Osteoblast (primary cell): ENCODE results near the gene E2F8. TPM values are rescaled to one million over a fixed set of nuclear protein-coding genes. Genes with fewer than 3 reads are reported as not detected.
"Not testable (repeated sequence)": the region's sequence is repeated elsewhere in the genome, so short reads cannot be mapped to it uniquely, and the experiment has no call there.

Experiments used
- DNase-seq: peaks from one replicate; pipeline ENCODE4 v3.0.0; 2011; ENCODE audit warnings: low spot score, mixed read lengths; ENCODE audit not compliant: insufficient read length; ENCODE audit errors: missing footprints
- H2AFZ ChIP-seq: 2 replicates; pipeline ENCODE4 v1.6.0; 2011; ENCODE audit warnings: mild to moderate bottlenecking, low read length
- H3K27ac ChIP-seq: 2 replicates; pipeline ENCODE4 v1.5.1; 2011; ENCODE audit warnings: mild to moderate bottlenecking, low read depth, low read length, moderate library complexity
- H3K27me3 ChIP-seq: 2 replicates; pipeline ENCODE4 v1.6.0; 2012; ENCODE audit warnings: mild to moderate bottlenecking, control low read depth, inconsistent platforms, low read length, moderate library complexity; ENCODE audit not compliant: insufficient read depth
- H3K36me3 ChIP-seq: 2 replicates; pipeline ENCODE4 v1.5.1; 2011; ENCODE audit warnings: mild to moderate bottlenecking, low read length, control low read depth, moderate library complexity; ENCODE audit not compliant: insufficient read depth
- H3K4me1 ChIP-seq: 2 replicates; pipeline ENCODE4 v1.5.1; 2011; ENCODE audit warnings: mild to moderate bottlenecking, low read length, control low read depth, moderate library complexity; ENCODE audit not compliant: insufficient read depth
- H3K4me2 ChIP-seq: 2 replicates; pipeline ENCODE4 v1.6.0; 2011; ENCODE audit warnings: mild to moderate bottlenecking, low read length; ENCODE audit not compliant: insufficient read depth
- H3K4me3 ChIP-seq: fragments of 200-600 bp; sonication (generic); 3 replicates; pipeline ENCODE4 v1.5.1; 2012; ENCODE audit warnings: mild to moderate bottlenecking, low read length, inconsistent platforms; ENCODE audit not compliant: insufficient read depth
- H3K79me2 ChIP-seq: 2 replicates; pipeline ENCODE4 v1.6.0; 2012; ENCODE audit warnings: mild to moderate bottlenecking, low read length, control low read depth, inconsistent platforms; ENCODE audit not compliant: insufficient read depth
- H3K9me3 ChIP-seq: 2 replicates; pipeline ENCODE4 v1.5.1; 2011; ENCODE audit warnings: low read depth, low read length, control low read depth
- H4K20me1 ChIP-seq: 2 replicates; pipeline ENCODE4 v1.6.0; 2012; ENCODE audit warnings: mild to moderate bottlenecking, low read length, control low read depth; ENCODE audit not compliant: insufficient read depth
- CTCF ChIP-seq: IDR thresholded peaks from 2 replicates; pipeline ENCODE4 v1.5.1; 2011; ENCODE audit warnings: mild to moderate bottlenecking, low read depth, low read length, moderate library complexity; ENCODE audit errors: extremely low read depth
- total RNA-seq: library from RNA; depleted of rRNA; stranded (reverse); fragments of >200 nt; gene quantifications from 2 replicates; pipeline ENCODE4 v1.2.3, GENCODE V29; 2012

Gene E2F8
- total RNA-seq, 1 donor, result 0.36 TPM

- H3K36me3 ChIP-seq, result no peaks in the 10 kb centered on the region
Measured at GRCh38 chr11:19279451-19279850, 38.7 kb upstream of the E2F8 start.

GRCh38 chr11:19276859-19277808 lies 36.4 kb upstream of the E2F8 start:
- Histone ChIP-seq H4K20me1 (no peaks in the 10 kb centered on the region), H3K4me1 (no peaks in the 10 kb centered on the region), H3K4me3 (no peak overlapping the region), H3K27me3 (peaks cover 11% of the 10 kb centered on the region), H3K79me2 (no peaks in the 10 kb centered on the region), H3K4me2 (no peak overlapping the region), H2AFZ (no peak overlapping the region), H3K36me3 (no peaks in the 10 kb centered on the region), H3K9me3 (no peaks in the 10 kb centered on the region), H3K27ac (no peak overlapping the region)
- no peak for DNase-seq
- no peak for TF ChIP-seq CTCF

More at GRCh38 chr11:19279451-19279850, 38.7 kb upstream of the E2F8 start:
- Histone ChIP-seq H3K4me1 (no peaks in the 10 kb centered on the region), H4K20me1 (no peaks in the 10 kb centered on the region), H3K4me2 (no peak overlapping the region), H3K79me2 (no peaks in the 10 kb centered on the region), H2AFZ (no peak overlapping the region), H3K4me3 (no peak overlapping the region), H3K27me3 (peaks cover 11% of the 10 kb centered on the region), H3K9me3 (no peaks in the 10 kb centered on the region), H3K27ac (no peak overlapping the region)
- no peak for TF ChIP-seq CTCF
- no peak for DNase-seq

GRCh38 chr11:19275496-19275895 lies 34.8 kb upstream of the E2F8 start:
- Histone ChIP-seq H3K27ac (no peak overlapping the region), H3K27me3 (peaks cover 11% of the 10 kb centered on the region), H3K36me3 (no peaks in the 10 kb centered on the region), H2AFZ (no peak overlapping the region), H3K4me3 (no peak overlapping the region), H3K4me2 (no peak overlapping the region), H3K79me2 (no peaks in the 10 kb centered on the region), H3K9me3 (no peaks in the 10 kb centered on the region), H4K20me1 (no peaks in the 10 kb centered on the region), H3K4me1 (no peaks in the 10 kb centered on the region)
- no peak for DNase-seq
- TF ChIP-seq CTCF, result no peak

- not testable (repeated sequence) for H3K4me3 ChIP-seq, H3K79me2 ChIP-seq, H3K9me3 ChIP-seq, H2AFZ ChIP-seq, H3K4me1 ChIP-seq, H3K27ac ChIP-seq, H3K36me3 ChIP-seq, DNase-seq, H4K20me1 ChIP-seq, H3K4me2 ChIP-seq
- H3K27me3 ChIP-seq, result peaks cover 25% of the 10 kb centered on the region
Measured at GRCh38 chr11:19273219-19273618, 32.5 kb upstream of the E2F8 start.
